GM12878 (cell line): ENCODE data around the gene CDH4.

ENCODE experiments used
- EZH2 ChIP-seq: IDR thresholded peaks from 2 replicates; pipeline ENCODE4 v1.6.1; 2012; ENCODE audit warnings: low read depth, mild to moderate bottlenecking, control low read depth, inconsistent platforms, low read length, borderline replicate concordance; ENCODE audit not compliant: control insufficient read depth
- SMAD1 ChIP-seq: fragments of 450-650 bp; IDR thresholded peaks from 2 replicates; pipeline ENCODE4 v1.6.1; 2018; ENCODE audit warnings: mild to moderate bottlenecking, low read depth; ENCODE audit not compliant: partially characterized antibody
- TF ChIP-seq, protein P1 (sequence below), 3 experiments: IDR thresholded peaks in 2 of 3; conservative IDR thresholded peaks in 1 of 3; 2 replicates each; pipeline ENCODE4 v1.5.1; 2011; ENCODE audit warnings: low read depth in 3 of 3, low read length in 3 of 3, mild to moderate bottlenecking in 3 of 3, control low read depth in 2 of 3, moderate library complexity in 2 of 3, inconsistent platforms in 1 of 3, mixed read lengths in 1 of 3; ENCODE audit not compliant: control insufficient read depth in 2 of 3, insufficient read depth in 1 of 3; ENCODE audit errors: extremely low read depth in 1 of 3

DNA sequence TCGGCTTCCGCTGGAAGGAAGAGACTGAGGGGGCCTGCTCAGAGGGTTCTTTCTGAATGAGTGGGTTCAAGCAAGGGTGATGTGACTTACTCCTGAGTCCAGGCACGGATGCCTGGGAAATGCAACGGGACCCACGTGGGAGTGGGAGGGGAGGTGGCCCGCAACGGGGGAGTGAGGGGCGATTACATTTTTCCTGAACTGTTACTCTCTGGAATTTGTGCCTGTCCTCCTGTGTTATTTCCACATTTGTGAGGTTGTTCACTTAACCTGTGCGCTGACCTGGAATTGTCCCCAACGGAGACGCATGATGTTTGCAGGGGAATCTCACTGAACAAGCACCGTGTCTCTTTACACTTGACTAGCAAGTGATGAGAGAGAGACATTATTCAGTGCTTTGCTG lies 209.4 kb downstream of the CDH4 start:
- no peak for TF ChIP-seq EZH2
- TF ChIP-seq, protein P1, sequence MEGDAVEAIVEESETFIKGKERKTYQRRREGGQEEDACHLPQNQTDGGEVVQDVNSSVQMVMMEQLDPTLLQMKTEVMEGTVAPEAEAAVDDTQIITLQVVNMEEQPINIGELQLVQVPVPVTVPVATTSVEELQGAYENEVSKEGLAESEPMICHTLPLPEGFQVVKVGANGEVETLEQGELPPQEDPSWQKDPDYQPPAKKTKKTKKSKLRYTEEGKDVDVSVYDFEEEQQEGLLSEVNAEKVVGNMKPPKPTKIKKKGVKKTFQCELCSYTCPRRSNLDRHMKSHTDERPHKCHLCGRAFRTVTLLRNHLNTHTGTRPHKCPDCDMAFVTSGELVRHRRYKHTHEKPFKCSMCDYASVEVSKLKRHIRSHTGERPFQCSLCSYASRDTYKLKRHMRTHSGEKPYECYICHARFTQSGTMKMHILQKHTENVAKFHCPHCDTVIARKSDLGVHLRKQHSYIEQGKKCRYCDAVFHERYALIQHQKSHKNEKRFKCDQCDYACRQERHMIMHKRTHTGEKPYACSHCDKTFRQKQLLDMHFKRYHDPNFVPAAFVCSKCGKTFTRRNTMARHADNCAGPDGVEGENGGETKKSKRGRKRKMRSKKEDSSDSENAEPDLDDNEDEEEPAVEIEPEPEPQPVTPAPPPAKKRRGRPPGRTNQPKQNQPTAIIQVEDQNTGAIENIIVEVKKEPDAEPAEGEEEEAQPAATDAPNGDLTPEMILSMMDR (IDR thresholded peaks at IDR 0.05 in 2 of 3, conservative IDR thresholded peaks at IDR 0.05 in 1 of 3; ENCODE audit: control insufficient read depth in 2 of 3, extremely low read depth in 1 of 3, insufficient read depth in 1 of 3, low read depth in 3 of 3, low read length in 3 of 3) = no peak
- TF ChIP-seq SMAD1 = no peak
